ENCODE data around the gene OCA2.
"Not testable (repeated sequence)": the region's sequence is repeated elsewhere in the genome, so short reads cannot be mapped to it uniquely, and the experiment has no call there.

Gene OCA2

DNA sequence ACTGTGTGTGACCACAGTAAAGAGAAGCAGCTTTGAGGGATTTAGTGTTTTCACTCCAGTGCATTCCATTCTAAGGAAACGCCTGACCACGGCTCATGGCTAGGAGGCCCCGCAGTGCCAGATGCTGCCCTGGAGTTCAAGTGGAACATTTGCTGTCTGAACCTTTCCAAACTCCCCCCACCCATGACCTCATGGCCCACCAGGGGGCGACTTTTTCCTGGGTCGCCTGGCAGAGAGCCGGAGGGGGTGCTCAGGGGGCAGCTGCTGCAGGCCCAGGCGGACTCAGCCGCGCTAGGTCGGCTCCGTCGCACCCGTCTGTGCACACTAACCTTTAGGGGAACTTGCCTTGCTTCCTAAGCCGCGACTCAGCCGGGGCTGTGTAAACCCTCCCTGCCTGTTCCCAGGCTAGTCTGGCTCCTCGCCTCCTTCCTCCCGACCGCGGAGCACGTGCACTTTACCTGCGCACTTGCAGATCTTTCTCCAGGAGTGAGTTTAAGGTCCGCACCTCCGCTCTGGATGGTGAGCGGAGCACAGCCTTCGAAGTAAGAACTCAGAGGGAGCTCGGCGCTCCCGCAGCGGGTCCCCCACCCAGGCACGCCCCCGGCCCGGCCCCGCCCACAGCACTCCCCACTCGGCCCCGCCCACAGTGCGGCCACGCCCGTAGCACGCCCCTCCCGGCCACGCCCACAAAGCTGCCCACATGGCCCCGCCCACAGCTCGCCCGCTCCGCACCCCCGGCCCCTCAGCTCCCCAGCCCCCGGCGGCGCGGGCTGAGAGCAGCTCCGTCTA is at the start of gene OCA2:
OCA2 (minus strand) TSS at position 550 of the 789 bp plus-strand sequence. CDS start 17,441 bp downstream, outside the sequence.
- no peak for DNase-seq

DNA sequence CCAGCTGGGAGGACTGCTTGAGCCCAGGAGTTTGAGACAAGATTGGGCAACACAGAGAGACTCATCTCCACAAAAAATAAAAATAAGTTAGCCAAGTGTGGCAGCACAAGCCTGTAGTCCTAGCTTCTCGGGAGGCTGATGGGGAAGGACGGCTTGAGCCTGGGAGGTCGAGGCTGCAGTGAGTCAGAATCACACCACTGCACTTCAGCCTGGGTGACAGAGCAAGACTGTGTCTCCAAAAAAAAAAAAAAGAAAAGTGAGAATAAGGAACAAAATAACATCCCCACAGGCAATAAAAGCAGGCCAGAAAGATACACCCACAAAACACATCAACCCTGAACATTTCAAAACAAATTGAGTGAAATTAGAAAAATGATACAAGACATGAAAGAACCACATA is 48.7 kb upstream of the OCA2 start:
- peak; percentile 5 for DNase-seq

DNA sequence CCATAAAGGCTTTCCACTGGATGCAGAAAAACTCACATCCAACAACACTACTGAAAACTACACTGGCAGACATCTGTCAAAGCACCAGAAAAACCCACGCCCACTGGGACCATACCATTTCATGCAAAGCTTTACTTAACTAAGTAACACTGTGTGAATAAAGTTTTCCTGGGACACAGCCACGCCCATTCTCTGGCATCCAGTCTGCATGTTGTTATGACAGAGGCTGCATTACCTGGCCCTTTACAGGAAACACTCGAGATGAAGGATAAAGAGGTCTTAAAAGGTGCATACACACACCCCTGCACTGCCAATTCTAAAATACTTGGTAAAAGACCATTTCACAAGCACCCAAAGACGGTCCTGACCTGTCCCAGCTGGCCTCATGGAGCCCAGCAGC is 46.3 kb upstream of the OCA2 start:
- DNase-seq, result not testable (repeated sequence)

DNA sequence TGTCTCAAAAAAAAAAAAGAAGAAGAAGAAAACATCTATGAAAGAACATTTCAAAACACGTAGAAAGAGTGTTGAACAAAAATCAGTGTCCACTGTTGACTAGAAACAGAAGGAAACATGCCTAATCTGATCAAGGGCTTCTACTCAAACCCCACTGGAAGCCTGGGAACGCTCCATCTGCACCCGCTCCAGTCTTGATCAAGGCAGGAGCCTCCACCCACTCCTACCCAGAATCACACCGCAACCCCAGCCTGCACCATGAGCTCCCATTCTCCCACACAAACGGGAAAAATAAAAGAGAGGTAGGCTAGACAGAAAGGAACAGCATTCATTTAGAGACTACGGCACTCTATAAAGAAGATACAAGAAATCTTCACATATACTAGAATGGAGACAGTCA is 40.9 kb upstream of the OCA2 start:
- no peak for DNase-seq

DNA sequence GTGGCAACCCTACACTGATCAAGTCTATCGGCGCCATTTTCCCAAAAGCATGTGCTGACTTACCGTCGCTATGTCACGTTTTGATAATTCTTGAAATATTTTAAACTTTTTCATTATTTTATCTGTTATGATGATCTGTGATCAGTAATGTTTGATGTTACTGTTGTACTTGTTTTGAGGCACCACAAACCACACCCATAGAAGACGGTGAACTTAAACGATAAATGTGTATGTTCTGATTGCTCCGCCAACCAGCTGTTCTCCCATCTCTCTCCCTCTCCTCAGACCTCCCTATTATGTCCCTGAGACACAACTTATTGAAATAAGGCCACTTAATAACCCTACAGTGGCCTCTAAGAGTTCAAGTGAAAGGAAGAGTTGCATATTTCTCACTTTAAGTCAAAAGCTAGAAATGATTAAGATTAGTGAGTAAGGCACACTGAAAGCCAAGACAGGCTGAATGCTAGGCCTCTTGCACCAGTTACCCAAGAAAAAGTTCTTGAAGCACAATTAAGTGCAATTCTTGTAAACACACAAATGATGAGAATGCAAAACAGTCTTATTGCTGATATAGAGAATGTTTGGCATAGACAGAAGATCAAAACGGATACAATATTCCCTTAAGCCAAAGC is 38.4 kb upstream of the OCA2 start:
- not testable (repeated sequence) for DNase-seq

DNA sequence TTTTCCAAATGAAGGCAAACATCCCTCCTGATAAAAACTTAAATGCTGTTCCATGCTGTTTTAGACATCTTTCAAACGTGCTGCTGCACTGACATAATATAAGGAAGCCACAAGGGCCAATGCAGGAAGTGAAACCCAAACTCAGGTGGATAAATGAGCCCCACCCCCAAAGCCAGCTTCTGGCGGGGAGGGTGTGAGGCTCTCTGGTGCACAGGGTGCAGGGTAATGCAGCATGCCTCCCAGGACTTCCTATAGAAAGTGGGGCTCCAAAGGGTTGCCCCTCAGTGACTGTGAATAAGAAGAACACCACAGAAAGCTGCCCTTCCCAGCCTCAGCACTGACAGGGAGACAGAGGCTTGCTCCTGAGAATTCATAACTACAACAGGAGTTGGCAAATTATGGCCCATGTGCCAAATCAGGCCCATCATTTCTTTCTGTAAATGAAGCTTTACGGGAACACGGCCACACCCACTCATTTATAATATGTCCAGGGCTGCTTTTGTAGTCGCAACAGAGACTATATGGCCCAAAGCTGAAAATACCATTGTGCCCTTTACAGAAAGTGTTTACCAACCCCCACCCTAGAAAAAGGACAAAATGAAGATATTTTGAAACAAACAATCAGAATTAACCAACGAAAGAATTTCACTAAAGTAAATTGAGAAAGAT is 37.3 kb upstream of the OCA2 start:
- not testable (repeated sequence) for DNase-seq

DNA sequence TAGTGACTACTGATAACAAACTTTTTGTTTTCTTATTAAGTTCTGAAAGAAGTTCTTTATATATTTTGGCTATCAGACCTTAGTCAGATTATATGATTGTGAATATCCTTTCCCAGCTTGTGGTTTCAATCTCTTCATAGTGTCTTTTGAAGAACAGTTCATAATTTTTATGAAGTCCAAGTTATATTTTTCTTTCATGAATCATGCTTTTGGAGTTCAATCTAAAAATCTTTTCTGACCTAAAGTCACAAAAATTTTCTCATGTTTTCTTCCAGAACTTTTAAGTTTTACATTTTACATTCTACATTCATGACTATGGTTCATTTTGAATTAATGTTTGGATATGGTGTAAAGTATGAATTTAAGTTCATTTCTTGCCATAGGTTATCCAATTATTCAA is 34.2 kb upstream of the OCA2 start:
- peak; percentile 21 for DNase-seq

DNA sequence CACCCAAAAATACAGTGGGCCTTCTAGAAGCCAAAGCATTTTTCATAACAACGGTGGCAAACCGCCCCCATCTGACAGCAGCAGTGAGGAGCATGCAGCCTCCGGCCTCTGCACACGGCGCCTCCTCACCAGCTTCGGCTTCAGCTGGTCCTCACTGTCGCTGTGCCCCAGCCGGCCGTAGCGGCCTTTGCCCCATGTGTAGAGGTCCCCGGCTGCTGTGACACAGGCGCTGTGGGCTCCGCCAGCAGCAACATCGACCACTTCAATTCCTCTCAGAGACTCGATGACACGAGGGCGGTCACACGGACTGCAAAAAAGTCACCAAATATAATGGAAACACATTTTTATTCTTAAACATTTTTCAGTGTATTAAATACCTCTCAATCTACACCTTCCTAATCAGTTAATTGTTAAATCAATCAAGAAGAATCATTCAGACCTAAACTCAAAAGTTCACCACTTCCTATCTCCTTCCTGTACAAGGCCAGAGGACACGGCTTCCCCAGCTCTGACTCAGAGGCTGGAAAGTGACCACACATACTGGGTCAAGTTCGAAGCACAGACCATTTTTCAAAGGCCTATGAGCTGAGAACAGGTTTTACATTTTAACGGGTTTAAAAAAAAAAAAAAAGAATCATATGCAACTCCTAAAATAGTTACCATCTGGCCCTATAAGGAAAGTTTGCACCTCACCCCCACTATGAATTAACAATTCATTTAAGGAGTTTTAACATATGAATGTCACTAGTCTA is 33.6 kb upstream of the OCA2 start:
- peak; percentile 67 for DNase-seq

DNA sequence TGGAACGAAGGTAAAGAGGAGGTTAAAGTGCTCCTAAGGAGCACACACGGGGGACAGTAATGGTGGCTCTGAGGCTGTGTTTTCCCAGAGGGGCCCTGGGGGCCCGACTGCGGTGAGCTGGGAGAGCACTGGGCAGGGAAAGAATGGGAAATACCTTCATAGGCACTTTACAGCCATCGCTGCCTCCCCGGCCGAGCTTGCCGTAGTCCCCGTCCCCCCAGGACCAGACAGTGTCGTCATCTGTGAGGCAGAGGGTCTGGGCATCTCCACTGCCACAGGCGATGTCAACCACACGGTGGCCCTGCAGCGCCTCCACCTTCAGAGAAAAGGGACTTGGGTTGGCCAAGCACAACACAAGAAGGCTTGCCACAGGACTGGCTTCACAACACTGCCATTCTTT is 32.8 kb upstream of the OCA2 start:
- DNase-seq, result no peak

DNA sequence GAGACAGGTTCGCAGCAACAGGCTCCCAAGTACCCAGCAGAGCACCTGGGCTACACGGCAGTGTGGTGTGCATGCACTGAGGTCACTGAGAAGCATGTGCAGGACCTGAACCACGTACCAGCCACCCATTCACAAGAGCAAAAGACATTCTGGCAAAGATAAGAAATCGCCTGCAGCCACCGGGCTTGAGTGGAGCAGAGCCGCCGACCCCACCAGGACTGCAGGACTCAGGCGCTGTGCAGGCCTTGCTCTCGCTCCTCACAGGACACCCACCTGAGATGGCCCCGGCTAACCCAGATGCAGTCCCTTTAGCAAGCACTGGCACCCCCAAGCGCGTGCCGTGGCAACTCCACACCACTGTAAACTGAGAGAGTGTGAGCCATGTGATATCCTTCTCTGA is 32.3 kb upstream of the OCA2 start:
- DNase-seq, result no peak

DNA sequence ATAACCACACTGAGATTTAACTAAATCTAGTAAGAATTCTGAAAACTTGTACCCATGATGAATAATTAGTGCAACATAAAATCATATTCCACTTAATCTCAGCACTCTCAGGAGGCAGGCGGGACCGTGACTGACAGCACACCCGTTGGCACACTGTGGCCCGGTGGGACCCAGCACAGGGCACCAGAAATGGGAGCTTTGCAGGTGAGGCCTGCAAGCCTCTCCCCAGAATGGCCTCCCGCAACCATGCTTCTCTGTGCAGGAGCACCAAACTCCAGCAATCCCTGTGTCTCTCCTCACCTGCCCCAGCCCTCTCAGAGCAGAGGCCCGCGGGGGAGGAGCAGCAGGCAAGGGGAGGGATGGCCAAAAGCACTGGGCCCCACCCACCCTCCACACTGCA is 31.5 kb upstream of the OCA2 start:
- no peak for DNase-seq

DNA sequence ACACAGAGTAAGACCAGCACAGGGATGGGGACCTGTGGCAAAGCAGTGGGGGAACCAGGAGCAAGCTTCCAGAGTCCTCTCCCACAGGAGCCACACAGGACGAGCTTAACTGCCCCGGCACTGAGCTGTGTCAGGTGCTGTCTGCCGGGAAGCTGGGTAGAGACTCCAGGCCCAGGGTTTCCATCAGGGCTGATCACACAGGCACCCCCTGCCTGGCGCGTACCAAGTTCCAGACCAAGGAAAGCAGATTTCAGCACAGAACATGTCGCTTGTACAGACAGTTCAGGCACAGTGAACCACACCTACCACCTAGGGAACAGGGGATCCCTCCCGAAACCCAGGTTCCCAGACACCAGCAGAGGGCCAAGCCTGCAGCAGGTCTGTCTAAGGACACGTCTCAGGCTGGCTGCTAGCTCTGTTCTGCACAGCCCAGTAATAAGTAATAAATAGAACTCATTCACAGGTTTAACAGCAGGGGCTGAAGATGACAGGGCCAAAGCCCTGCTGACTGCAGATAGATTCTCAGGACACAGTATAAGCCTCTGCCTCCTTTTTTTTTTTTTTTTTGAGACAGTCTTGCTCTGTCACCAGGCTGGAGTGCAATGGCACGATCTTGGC is 30.2 kb upstream of the OCA2 start:
- no peak for DNase-seq

DNA sequence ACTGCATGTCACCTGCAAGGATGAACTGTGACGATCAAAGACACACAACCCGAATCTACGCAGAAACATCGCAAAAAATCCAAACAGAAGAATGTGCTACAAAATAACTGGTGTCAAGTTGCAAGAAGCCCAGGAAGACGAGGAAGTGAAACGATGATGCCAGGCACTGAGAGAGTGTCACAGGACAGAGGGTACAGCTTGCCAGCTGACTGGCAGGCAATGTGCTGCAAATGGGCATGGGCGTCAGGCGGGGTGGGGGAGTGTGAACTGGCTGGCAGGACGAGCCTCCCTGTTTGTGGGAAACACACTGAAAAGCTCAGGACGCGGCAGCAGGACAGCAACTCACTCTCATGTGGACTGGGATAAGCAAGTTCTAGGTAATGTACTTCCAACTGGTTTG is 28.9 kb upstream of the OCA2 start:
- no peak for DNase-seq

DNA sequence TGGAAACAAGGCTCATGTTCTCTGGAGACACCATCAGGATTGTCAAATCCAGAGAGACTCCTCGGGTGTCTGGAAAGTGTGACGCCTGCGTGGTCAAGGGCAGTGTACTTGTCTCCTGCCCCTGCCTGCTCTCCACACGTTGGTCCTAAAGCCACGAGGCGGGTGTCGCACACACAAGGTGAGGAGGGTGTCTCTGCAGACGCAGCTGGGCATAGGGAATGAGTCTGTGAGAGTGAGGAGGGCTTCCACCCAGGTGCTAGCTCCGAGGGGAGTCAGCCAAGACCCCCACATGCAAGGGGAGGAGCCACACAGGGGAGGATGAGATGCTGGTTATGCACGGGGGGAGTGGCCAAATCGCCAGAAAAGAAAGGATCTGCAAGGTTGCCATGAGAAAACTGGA is 27.9 kb upstream of the OCA2 start:
- no peak for DNase-seq

DNA sequence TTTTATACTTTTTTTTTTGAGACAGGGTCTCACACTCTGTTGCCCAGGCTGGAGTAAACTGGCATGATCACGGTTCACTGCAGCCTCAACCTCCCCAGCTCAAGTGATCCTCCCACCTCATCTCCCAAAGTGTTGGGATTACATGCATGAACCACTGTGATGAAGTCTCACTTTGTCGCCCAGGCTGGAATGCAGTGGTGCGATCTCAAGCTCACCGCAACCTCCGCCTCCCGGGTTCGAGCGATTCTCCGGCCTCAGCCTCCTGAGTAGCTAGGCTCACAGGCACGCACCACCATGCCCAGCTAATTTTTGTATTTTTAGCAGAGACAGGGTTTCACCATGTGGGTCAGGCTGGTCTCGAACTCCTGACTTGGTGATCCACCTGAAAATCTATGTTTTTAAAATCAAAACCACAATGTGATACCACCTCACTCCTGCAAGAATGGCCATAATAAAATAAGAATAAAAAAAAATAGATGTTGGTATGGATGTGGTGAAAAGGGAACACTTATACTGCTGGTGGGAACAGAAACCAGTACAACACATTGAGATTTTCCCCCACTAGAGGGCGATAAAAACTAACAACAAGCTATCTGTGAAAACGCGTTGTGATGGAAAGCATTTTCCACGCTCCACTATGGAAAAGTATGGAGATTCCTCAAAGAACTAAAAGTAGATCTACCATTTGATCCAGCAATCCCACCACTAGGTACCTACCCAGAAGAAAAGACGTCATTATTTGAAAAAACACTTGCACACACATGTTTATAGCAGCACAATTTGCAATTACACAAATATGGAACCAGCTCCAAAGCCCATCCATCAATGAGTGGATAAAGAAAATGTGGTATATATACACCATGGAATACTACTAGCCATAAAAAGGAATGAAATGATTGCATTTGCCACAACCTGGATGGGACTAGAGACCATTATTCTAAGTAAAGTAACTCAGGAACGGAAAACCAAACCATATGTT is 26.8 kb upstream of the OCA2 start:
- DNase-seq, result peak; percentile 15

DNA sequence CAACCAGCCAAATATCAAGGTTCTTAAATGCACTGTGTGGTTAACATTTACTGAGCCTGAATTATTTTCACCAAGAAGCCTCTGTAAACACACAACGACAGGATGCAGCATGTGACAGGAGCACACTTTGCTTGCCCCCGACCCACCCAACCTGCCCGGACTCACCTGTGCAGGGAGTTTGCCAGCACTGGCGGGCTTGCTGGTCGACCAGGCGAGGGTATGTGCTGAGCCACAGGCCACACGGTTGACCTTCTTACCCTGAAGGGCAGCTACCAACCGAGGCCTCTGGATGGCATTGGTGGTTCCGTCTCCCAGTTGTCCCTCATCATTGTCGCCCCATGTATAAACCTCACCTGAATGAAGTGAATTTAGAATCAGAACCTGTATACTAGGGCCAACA is 25.7 kb upstream of the OCA2 start:
- no peak for DNase-seq

DNA sequence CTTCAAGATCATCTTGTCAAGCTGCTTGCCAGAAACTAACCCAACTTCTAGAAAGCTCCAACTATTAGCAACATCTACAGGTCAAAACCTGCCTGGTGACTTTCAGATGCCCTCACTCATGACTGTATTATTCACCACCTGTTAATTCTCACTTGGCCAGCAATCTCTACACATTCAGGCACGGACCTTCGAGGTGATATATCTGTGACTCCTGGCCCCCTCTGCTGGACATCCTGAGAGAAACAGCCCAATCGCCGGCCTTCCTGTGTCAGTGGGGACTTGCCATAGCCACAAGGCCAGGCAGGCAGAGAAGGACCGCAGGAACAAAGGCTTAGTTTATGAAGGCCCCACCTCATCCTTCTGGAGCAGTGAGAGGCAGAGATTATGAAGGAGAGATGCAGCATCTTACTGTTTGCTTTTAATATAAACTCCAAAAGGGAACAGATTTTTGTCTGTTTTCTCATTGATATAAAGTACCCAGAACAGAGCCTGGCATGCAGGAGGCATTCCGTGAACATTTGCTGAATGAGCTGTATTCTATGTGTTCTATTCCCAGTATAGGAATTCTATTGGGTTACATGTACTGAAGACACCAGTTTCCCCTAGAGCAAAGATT is 24.4 kb upstream of the OCA2 start:
- DNase-seq, result peak; percentile 68

DNA sequence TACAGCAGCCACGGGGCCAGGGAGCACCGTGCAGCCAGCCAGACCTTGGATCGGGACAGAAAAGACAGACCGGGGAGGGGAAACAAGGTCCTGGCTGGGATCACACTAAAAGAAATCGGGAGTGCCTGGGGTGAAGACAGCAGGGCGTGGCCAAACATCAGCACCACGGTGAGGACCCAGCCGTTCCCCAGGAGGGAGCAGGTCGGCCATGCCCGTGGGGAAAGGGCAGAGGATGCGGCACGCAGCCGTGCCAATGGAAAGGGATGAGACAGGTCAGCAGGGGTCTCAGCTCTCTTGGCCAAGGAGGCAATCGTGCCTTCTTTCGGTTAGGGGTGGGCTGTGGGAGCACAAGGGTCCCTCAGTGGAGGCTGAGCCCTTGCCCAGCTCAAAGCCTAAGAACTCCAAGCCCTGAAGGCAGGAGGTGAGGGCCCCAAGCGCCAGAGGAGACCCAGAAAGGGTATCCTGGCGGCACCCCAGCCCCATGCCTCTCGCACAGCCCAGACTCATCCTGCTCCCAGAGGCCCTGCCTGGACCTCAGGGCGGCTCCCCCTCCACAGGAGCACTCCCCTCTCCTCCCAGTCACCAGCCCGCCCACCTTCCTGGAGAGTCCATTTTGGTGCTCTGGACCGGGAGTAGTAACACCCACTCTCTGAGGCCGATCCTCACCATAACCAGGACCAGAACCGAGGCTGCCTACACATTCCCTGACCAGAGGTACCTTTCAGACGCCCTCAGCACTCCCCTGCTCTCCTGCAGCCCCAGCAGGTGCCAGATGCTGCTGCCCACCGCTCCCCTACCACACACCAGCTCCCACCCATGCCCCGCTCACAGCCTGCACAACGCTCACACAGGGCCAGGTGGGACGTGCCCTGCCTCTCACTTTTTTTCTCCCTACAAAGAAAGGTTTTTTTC is 23.2 kb upstream of the OCA2 start:
- no peak for DNase-seq

DNA sequence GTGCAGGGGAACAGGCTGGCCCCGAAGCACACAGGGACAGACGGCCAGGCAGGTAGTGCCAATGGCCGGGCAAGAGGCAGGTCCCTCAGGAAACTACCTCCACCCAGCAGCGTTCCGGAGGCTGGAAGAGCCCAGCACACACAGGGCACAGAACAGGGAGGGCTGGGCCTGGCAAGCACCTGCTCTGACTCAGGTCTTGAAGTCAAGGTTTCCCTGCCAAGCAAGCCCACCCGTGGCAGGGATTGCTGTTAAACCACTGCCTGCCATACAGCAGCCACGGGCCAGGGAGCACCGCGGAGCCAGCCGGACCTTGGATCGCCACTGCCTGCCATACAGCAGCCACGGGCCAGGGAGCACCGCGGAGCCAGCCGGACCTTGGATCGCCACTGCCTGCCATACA is 22.5 kb upstream of the OCA2 start:
- not testable (repeated sequence) for DNase-seq

DNA sequence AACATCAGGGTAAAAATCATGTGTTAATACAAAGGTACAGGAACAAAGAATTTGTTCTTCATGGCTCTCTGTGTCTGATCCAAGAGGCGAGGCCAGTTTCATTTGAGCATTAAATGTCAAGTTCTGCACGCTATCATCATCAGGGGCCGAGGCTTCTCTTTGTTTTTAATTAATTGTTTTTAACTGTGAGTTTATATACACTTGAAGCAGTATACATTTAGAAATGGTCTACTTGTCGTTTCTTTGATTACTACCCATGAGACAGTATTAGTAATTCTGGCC is 21.2 kb upstream of the OCA2 start:
- no peak for DNase-seq
